Measurements from ENCODE around the gene CDKN2C. TPM values are rescaled to one million over a fixed set of nuclear protein-coding genes. Genes with fewer than 3 reads are reported as not detected.

Gene CDKN2C
- total and polyA plus RNA-seq, 5 donors from 2014 or later = 11.8 to 26.2 (median 16.9) TPM

GRCh38 chr1:50985094-50985493 lies 15.0 kb downstream of the CDKN2C start:
- H3K27me3 ChIP-seq (ENCODE audit: control insufficient read depth, insufficient read depth, low read length) = peaks cover 3% of the 10 kb centered on the region
- Mint-ChIP-seq H3K4me1 (peaks cover 0 to 5% (median 0%) of the 10 kb centered on the region in 4 donors), H3K9me3 (no peaks in the 10 kb centered on the region), H3K4me3 (no peak overlapping the region), H3K27me3 (peaks cover 22% of the 10 kb centered on the region), H3K27ac (no peak overlapping the region), H3K36me3 (no peaks in the 10 kb centered on the region)
- H3K4me3 ChIP-seq (ENCODE audit: low read depth, low read length) = no peak overlapping the region
- H3K27ac ChIP-seq (ENCODE audit: insufficient read depth, low read length, poor library complexity, severe bottlenecking) = no peak overlapping the region
- H3K36me3 ChIP-seq (ENCODE audit: control insufficient read depth, insufficient read depth, low read length) = no peaks in the 10 kb centered on the region
- H3K4me1 ChIP-seq (ENCODE audit: control insufficient read depth, insufficient read depth, low read length, poor library complexity, severe bottlenecking) = no peaks in the 10 kb centered on the region
- DNase-seq (no peak), ATAC-seq (ENCODE audit: low read depth in 2 of 2) (no peak)
- no peaks in the 10 kb centered on the region for H3K9me3 ChIP-seq (ENCODE audit: control insufficient read depth in 2 of 2, low read length in 2 of 2)

DNA sequence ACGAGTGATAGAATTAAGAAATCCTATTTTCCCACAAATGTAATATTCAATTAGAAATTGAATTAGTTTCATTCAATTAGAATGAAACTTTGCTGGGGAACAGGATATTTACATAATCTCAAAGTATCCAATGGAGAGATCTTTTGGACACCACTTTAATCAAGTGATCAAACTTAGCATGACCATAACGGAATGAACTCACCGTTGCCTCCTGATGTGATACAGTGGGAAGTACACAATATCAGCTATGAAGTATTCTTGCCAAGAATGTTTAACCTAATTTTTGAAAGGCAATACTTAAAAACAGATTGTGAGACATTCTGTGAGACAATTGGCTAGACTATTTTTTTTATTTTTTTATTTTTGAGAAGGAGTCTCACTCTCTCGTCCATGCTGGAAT lies 16.6 kb downstream of the CDKN2C start:
- H3K36me3 Mint-ChIP-seq = no peaks in the 10 kb centered on the region
- Histone ChIP-seq H3K9me3 (ENCODE audit: control insufficient read depth in 2 of 2, low read length in 2 of 2) (no peaks in the 10 kb centered on the region), H3K27me3 (ENCODE audit: control insufficient read depth, insufficient read depth, low read length) (peaks cover 3% of the 10 kb centered on the region), H3K4me1 (ENCODE audit: control insufficient read depth, insufficient read depth, low read length, poor library complexity, severe bottlenecking) (no peaks in the 10 kb centered on the region), H3K36me3 (ENCODE audit: control insufficient read depth, insufficient read depth, low read length) (no peaks in the 10 kb centered on the region), H3K4me3 (ENCODE audit: low read depth, low read length) (no peak overlapping the region), H3K27ac (ENCODE audit: insufficient read depth, low read length, poor library complexity, severe bottlenecking) (no peak overlapping the region)
- H3K9me3 Mint-ChIP-seq = no peaks in the 10 kb centered on the region
- H3K4me3 Mint-ChIP-seq = no peak overlapping the region
- peaks cover 16% of the 10 kb centered on the region for H3K27me3 Mint-ChIP-seq
- DNase-seq (no peak), ATAC-seq (ENCODE audit: low read depth in 2 of 2) (no peak)
- no peak overlapping the region for H3K27ac Mint-ChIP-seq
- H3K4me1 Mint-ChIP-seq = peaks cover 0 to 5% (median 0%) of the 10 kb centered on the region in 4 donors

- no peak overlapping the region for H3K27ac ChIP-seq (ENCODE audit: insufficient read depth, low read length, poor library complexity, severe bottlenecking)
- no peak overlapping the region for H3K4me3 ChIP-seq (ENCODE audit: low read depth, low read length)
- no peak overlapping the region for H3K27ac Mint-ChIP-seq
- H3K9me3 ChIP-seq (ENCODE audit: control insufficient read depth in 2 of 2, low read length in 2 of 2) = no peaks in the 10 kb centered on the region
- peaks cover 13% of the 10 kb centered on the region for H3K27me3 Mint-ChIP-seq
- H3K36me3 Mint-ChIP-seq = no peaks in the 10 kb centered on the region
- H3K9me3 Mint-ChIP-seq = no peaks in the 10 kb centered on the region
- ATAC-seq (ENCODE audit: low read depth in 2 of 2) = no peak
- DNase-seq = no peak
- no peaks in the 10 kb centered on the region for H3K4me1 ChIP-seq (ENCODE audit: control insufficient read depth, insufficient read depth, low read length, poor library complexity, severe bottlenecking)
- H3K36me3 ChIP-seq (ENCODE audit: control insufficient read depth, insufficient read depth, low read length) = no peaks in the 10 kb centered on the region
- peaks cover 0 to under 1% (median 0%) of the 10 kb centered on the region in 4 donors for H3K4me1 Mint-ChIP-seq
- no peaks in the 10 kb centered on the region for H3K27me3 ChIP-seq (ENCODE audit: control insufficient read depth, insufficient read depth, low read length)
- no peak overlapping the region for H3K4me3 Mint-ChIP-seq
Measured at GRCh38 chr1:50989694-50990093, 19.6 kb downstream of the CDKN2C start.

GRCh38 chr1:50992532-50993318 lies 22.7 kb downstream of the CDKN2C start:
- H3K36me3 ChIP-seq (ENCODE audit: control insufficient read depth, insufficient read depth, low read length) = no peaks in the 10 kb centered on the region
- H3K4me3 ChIP-seq (ENCODE audit: low read depth, low read length) = no peak overlapping the region
- peaks cover 4% of the 10 kb centered on the region for H3K27me3 ChIP-seq (ENCODE audit: control insufficient read depth, insufficient read depth, low read length)
- Mint-ChIP-seq H3K4me1 (no peaks in the 10 kb centered on the region), H3K4me3 (no peak overlapping the region), H3K27ac (no peak overlapping the region), H3K36me3 (no peaks in the 10 kb centered on the region), H3K27me3 (no peaks in the 10 kb centered on the region), H3K9me3 (peaks cover 0 to 2% (median 0%) of the 10 kb centered on the region in 7 donors)
- no peaks in the 10 kb centered on the region for H3K9me3 ChIP-seq (ENCODE audit: control insufficient read depth in 2 of 2, low read length in 2 of 2)
- H3K4me1 ChIP-seq (ENCODE audit: control insufficient read depth, insufficient read depth, low read length, poor library complexity, severe bottlenecking) = no peaks in the 10 kb centered on the region
- H3K27ac ChIP-seq (ENCODE audit: insufficient read depth, low read length, poor library complexity, severe bottlenecking) = no peak overlapping the region
- ATAC-seq (ENCODE audit: low read depth in 2 of 2) (no peak), DNase-seq (no peak)

DNA sequence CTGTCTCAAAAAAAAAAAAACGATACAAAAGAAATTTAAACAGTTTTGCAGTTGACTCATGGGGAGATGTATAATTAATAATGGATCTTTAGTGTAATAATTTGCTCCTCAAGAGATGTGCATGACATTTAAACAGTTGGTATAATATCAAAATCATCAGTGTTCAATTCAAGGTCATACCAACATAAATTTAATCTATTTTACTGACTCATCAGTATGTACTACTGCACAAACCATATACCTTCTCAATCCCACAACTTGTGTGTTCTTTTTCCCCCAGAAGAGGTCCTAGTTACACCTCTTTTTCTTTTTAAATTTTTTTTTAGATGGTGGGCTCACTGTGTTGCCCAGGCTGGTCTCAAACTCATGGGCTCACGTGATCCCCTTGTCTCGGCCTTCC lies 23.6 kb downstream of the CDKN2C start:
- Histone ChIP-seq H3K4me3 (ENCODE audit: low read depth, low read length) (no peak overlapping the region), H3K27me3 (ENCODE audit: control insufficient read depth, insufficient read depth, low read length) (peaks cover 4% of the 10 kb centered on the region), H3K9me3 (ENCODE audit: control insufficient read depth in 2 of 2, low read length in 2 of 2) (no peaks in the 10 kb centered on the region), H3K4me1 (ENCODE audit: control insufficient read depth, insufficient read depth, low read length, poor library complexity, severe bottlenecking) (no peaks in the 10 kb centered on the region), H3K27ac (ENCODE audit: insufficient read depth, low read length, poor library complexity, severe bottlenecking) (no peak overlapping the region), H3K36me3 (ENCODE audit: control insufficient read depth, insufficient read depth, low read length) (no peaks in the 10 kb centered on the region)
- H3K27me3 Mint-ChIP-seq = no peaks in the 10 kb centered on the region
- DNase-seq (no peak), ATAC-seq (ENCODE audit: low read depth in 2 of 2) (no peak)
- H3K4me1 Mint-ChIP-seq = no peaks in the 10 kb centered on the region
- peaks cover 0 to 2% (median 0%) of the 10 kb centered on the region in 7 donors for H3K9me3 Mint-ChIP-seq
- no peaks in the 10 kb centered on the region for H3K36me3 Mint-ChIP-seq
- H3K27ac Mint-ChIP-seq = no peak overlapping the region
- no peak overlapping the region for H3K4me3 Mint-ChIP-seq

DNA sequence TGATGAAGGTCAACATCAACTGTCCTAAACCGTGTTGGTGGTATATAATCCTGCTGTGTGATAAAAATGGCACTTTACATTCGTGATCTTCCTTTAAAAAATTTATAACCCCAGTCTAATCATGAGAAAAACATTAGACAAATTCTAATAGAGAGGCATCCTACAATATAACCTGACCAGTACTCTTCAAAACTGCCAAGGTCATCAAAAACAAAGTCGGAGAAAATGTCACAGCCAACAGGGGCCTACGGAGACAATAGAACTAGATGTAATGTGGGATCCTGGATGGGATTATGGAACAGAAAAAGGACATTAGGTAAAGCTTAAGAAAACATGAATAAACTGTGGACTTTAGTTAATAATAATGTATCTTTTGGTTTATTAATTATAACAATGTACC lies 25.0 kb downstream of the CDKN2C start:
- Histone ChIP-seq H3K27ac (ENCODE audit: insufficient read depth, low read length, poor library complexity, severe bottlenecking) (no peak overlapping the region), H3K27me3 (ENCODE audit: control insufficient read depth, insufficient read depth, low read length) (peaks cover 4% of the 10 kb centered on the region), H3K4me3 (ENCODE audit: low read depth, low read length) (no peak overlapping the region), H3K36me3 (ENCODE audit: control insufficient read depth, insufficient read depth, low read length) (no peaks in the 10 kb centered on the region), H3K9me3 (ENCODE audit: control insufficient read depth in 2 of 2, low read length in 2 of 2) (no peaks in the 10 kb centered on the region), H3K4me1 (ENCODE audit: control insufficient read depth, insufficient read depth, low read length, poor library complexity, severe bottlenecking) (no peaks in the 10 kb centered on the region)
- H3K27ac Mint-ChIP-seq = no peak overlapping the region
- peaks cover 0 to 2% (median 0%) of the 10 kb centered on the region in 7 donors for H3K9me3 Mint-ChIP-seq
- DNase-seq (no peak), ATAC-seq (ENCODE audit: low read depth in 2 of 2) (no peak)
- no peak overlapping the region for H3K4me3 Mint-ChIP-seq
- no peaks in the 10 kb centered on the region for H3K27me3 Mint-ChIP-seq
- no peaks in the 10 kb centered on the region for H3K36me3 Mint-ChIP-seq
- no peaks in the 10 kb centered on the region for H3K4me1 Mint-ChIP-seq

DNA sequence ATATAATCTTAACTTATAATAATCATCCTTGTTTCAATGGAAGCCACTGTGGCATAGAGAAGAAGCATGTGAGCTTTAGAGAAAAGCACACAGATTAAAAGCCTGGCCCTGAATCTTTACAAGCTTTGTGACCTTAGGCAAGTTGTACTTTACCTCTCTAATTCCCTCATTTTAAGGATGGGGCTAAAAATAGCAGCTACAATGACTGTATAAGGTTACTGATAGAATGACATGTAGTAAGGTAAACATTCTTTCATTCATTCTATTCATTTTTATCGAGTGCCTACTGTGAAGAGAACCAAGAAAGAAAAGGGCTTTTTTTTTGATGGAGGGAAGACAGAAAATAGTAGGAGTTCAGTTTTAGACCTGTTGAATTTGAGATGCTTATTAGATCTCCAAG lies 25.6 kb downstream of the CDKN2C start:
- no peaks in the 10 kb centered on the region for H3K27me3 Mint-ChIP-seq
- H3K27ac ChIP-seq (ENCODE audit: insufficient read depth, low read length, poor library complexity, severe bottlenecking) = no peak overlapping the region
- no peaks in the 10 kb centered on the region for H3K9me3 ChIP-seq (ENCODE audit: control insufficient read depth in 2 of 2, low read length in 2 of 2)
- no peak for ATAC-seq (ENCODE audit: low read depth in 2 of 2)
- H3K27me3 ChIP-seq (ENCODE audit: control insufficient read depth, insufficient read depth, low read length) = peaks cover 4% of the 10 kb centered on the region
- peaks cover 0 to 2% (median 0%) of the 10 kb centered on the region in 7 donors for H3K9me3 Mint-ChIP-seq
- no peaks in the 10 kb centered on the region for H3K36me3 Mint-ChIP-seq
- no peak overlapping the region for H3K27ac Mint-ChIP-seq
- no peak overlapping the region for H3K4me3 ChIP-seq (ENCODE audit: low read depth, low read length)
- no peak for DNase-seq
- no peaks in the 10 kb centered on the region for H3K4me1 Mint-ChIP-seq
- no peak overlapping the region for H3K4me3 Mint-ChIP-seq
- H3K4me1 ChIP-seq (ENCODE audit: control insufficient read depth, insufficient read depth, low read length, poor library complexity, severe bottlenecking) = no peaks in the 10 kb centered on the region
- H3K36me3 ChIP-seq (ENCODE audit: control insufficient read depth, insufficient read depth, low read length) = no peaks in the 10 kb centered on the region

DNA sequence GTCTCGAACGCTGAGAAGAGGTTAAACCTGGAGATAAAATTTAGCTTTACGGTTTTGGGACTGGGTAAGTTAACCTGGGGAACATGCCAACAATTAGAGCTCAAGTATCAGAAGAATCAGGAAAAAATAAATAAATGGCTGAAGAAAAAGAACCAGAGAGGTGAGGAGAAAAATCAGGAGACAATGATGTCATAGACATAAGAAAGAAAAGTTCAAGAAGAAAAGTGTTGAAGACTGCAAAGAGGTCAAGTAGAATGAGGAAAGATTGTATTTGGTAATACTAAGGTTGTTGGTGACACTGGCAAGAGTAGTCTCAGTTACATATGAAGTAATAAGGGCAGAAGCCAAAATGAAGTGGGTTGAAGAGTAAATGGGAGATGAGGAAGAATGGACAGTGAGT lies 26.0 kb downstream of the CDKN2C start:
- H3K4me1 Mint-ChIP-seq = no peaks in the 10 kb centered on the region
- DNase-seq (no peak), ATAC-seq (ENCODE audit: low read depth in 2 of 2) (no peak)
- H3K4me3 ChIP-seq (ENCODE audit: low read depth, low read length) = no peak overlapping the region
- H3K9me3 ChIP-seq (ENCODE audit: control insufficient read depth in 2 of 2, low read length in 2 of 2) = no peaks in the 10 kb centered on the region
- H3K27me3 ChIP-seq (ENCODE audit: control insufficient read depth, insufficient read depth, low read length) = peaks cover 4% of the 10 kb centered on the region
- no peaks in the 10 kb centered on the region for H3K4me1 ChIP-seq (ENCODE audit: control insufficient read depth, insufficient read depth, low read length, poor library complexity, severe bottlenecking)
- H3K27ac ChIP-seq (ENCODE audit: insufficient read depth, low read length, poor library complexity, severe bottlenecking) = no peak overlapping the region
- no peaks in the 10 kb centered on the region for H3K36me3 Mint-ChIP-seq
- H3K4me3 Mint-ChIP-seq = no peak overlapping the region
- H3K27ac Mint-ChIP-seq = no peak overlapping the region
- peaks cover 0 to 2% (median 0%) of the 10 kb centered on the region in 7 donors for H3K9me3 Mint-ChIP-seq
- H3K27me3 Mint-ChIP-seq = no peaks in the 10 kb centered on the region
- H3K36me3 ChIP-seq (ENCODE audit: control insufficient read depth, insufficient read depth, low read length) = no peaks in the 10 kb centered on the region
